DND-41 (cell line): ENCODE measurements around the gene KAZN.

Experiments used
- CTCF ChIP-seq: IDR thresholded peaks from 2 replicates; pipeline ENCODE4 v1.5.1; 2012; ENCODE audit warnings: borderline replicate concordance, low read length, moderate library complexity, mild to moderate bottlenecking; ENCODE audit not compliant: poor library complexity, severe bottlenecking; ENCODE audit errors: extremely low read depth
- EZH2 ChIP-seq: IDR thresholded peaks from 3 replicates; pipeline ENCODE4 v1.6.1; 2012; ENCODE audit warnings: borderline replicate concordance, low read depth, mild to moderate bottlenecking, moderate library complexity, low read length, inconsistent platforms; ENCODE audit not compliant: severe bottlenecking

GRCh38 chr1:14800014-14800413, 201.5 kb downstream of the KAZN start:
- no peak for TF ChIP-seq CTCF
- no peak for TF ChIP-seq EZH2
